IMR-90 (cell line): ENCODE data around the gene AKT3. TPM values are rescaled to one million over a fixed set of nuclear protein-coding genes. Genes with fewer than 3 reads are reported as not detected.

Source experiments
- ATAC-seq: fragments of 200-7000 bp; cut with Tn5 transposase; 2 replicates; pipeline ENCODE4 v1.9.1; 2020; ENCODE audit warnings: low read depth, mild to moderate bottlenecking, moderate library complexity
- BruUV-seq: library from RNA; stranded (reverse); fragments of 400-500 nt; replicated peaks from 2 replicates; lab custom pipeline; 2021; lab: Mats Ljungman, UMichigan
- CTCF ChIA-PET: fragments of 300-600 bp; formaldehyde crosslinking; extraction: SDS; loops from one replicate; lab custom pipeline; 2021; ENCODE audit warnings: antibody characterized with exemption; lab: Yijun Ruan, JAX
- POLR2A ChIA-PET: fragments of 300-600 bp; sonication (Branson Sonifier 250); formaldehyde crosslinking; loops from one replicate; lab custom pipeline; 2022; ENCODE audit warnings: antibody characterized with exemption; ENCODE audit not compliant: unreplicated experiment; lab: Charles Lee
- DNase-seq: peaks from one replicate; pipeline ENCODE4 v3.0.0; 2013
- H2AFZ ChIP-seq: replicated peaks from 2 replicates; pipeline ENCODE3; 2013; ENCODE audit warnings: low read length, mild to moderate bottlenecking; ENCODE audit not compliant: poor library complexity
- H2AK5ac ChIP-seq: 2 replicates; pipeline ENCODE4 v1.6.1; 2013; ENCODE audit warnings: low read depth, low read length, inconsistent platforms
- H2AK9ac ChIP-seq: replicated peaks from 2 replicates; pipeline ENCODE3; 2013; ENCODE audit warnings: mild to moderate bottlenecking, low read depth, low read length, moderate library complexity; ENCODE audit not compliant: poor library complexity
- H2BK120ac ChIP-seq: 2 replicates; pipeline ENCODE4 v1.6.1; 2013; ENCODE audit warnings: low read depth, low read length, inconsistent platforms
- H2BK15ac ChIP-seq: 3 replicates; pipeline ENCODE4 v1.6.1; 2013; ENCODE audit warnings: low read depth, low read length, inconsistent platforms
- H2BK20ac ChIP-seq: 2 replicates; pipeline ENCODE4 v1.6.1; 2013; ENCODE audit warnings: low read depth, mild to moderate bottlenecking, inconsistent platforms, low read length, moderate library complexity
- H2BK5ac ChIP-seq: 2 replicates; pipeline ENCODE4 v1.6.1; 2013; ENCODE audit warnings: mild to moderate bottlenecking, low read depth, low read length, inconsistent platforms; ENCODE audit not compliant: poor library complexity, severe bottlenecking
- H3K14ac ChIP-seq: replicated peaks from 2 replicates; pipeline ENCODE4 v1.6.1; 2013; ENCODE audit warnings: low read depth, low read length, inconsistent platforms
- H3K18ac ChIP-seq: 2 replicates; pipeline ENCODE4 v1.6.1; 2013; ENCODE audit warnings: low read depth, low read length, control low read depth
- H3K23ac ChIP-seq: 2 replicates; pipeline ENCODE4 v1.6.1; 2013; ENCODE audit warnings: low read depth, low read length, inconsistent platforms
- H3K27ac ChIP-seq: 2 replicates; pipeline ENCODE4 v1.5.1; 2013; ENCODE audit warnings: mild to moderate bottlenecking, control low read depth, low read length; ENCODE audit not compliant: insufficient read depth
- H3K27me3 ChIP-seq: 2 replicates; pipeline ENCODE4 v1.6.1; 2013; ENCODE audit warnings: low read length; ENCODE audit not compliant: control insufficient read depth, insufficient read depth
- H3K36me3 ChIP-seq: 2 replicates; pipeline ENCODE4 v1.6.1; 2013; ENCODE audit warnings: low read length, mixed read lengths; ENCODE audit not compliant: control insufficient read depth, insufficient read depth
- H3K4ac ChIP-seq: 2 replicates; pipeline ENCODE4 v1.6.1; 2013; ENCODE audit warnings: low read depth, low read length, inconsistent platforms
- H3K4me1 ChIP-seq: 2 replicates; pipeline ENCODE4 v1.6.1; 2013; ENCODE audit warnings: low read length, mixed read lengths; ENCODE audit not compliant: control insufficient read depth, insufficient read depth
- H3K4me2 ChIP-seq: 2 replicates; pipeline ENCODE4 v1.6.1; 2013; ENCODE audit warnings: low read depth, mild to moderate bottlenecking, control low read depth, low read length, moderate library complexity
- H3K4me3 ChIP-seq: 2 replicates; pipeline ENCODE4 v1.5.1; 2013; ENCODE audit warnings: low read depth, mild to moderate bottlenecking, control low read depth, low read length, moderate library complexity; ENCODE audit not compliant: insufficient read depth
- H3K56ac ChIP-seq: 2 replicates; pipeline ENCODE4 v1.6.1; 2013; ENCODE audit warnings: low read length, inconsistent platforms; ENCODE audit not compliant: insufficient read depth; ENCODE audit errors: extremely low read depth
- H3K79me1 ChIP-seq, 2 experiments: 2 replicates each; pipeline ENCODE4 v1.6.1; 2013; ENCODE audit warnings: low read length in 2 of 2, inconsistent platforms in 1 of 2, low read depth in 1 of 2
- H3K9ac ChIP-seq: 2 replicates; pipeline ENCODE4 v1.6.1; 2013; ENCODE audit warnings: low read depth, low read length, control low read depth
- H3K9me1 ChIP-seq: 2 replicates; pipeline ENCODE4 v1.6.1; 2013; ENCODE audit warnings: low read length, inconsistent platforms; ENCODE audit not compliant: insufficient read depth
- H3K9me3 ChIP-seq: 2 replicates; pipeline ENCODE4 v1.6.1; 2013; ENCODE audit warnings: low read length; ENCODE audit not compliant: control insufficient read depth, insufficient read depth
- H4K20me1 ChIP-seq: 2 replicates; pipeline ENCODE4 v1.6.1; 2013; ENCODE audit warnings: low read length, inconsistent platforms; ENCODE audit not compliant: insufficient read depth
- H4K5ac ChIP-seq: 2 replicates; pipeline ENCODE4 v1.6.1; 2013; ENCODE audit warnings: mild to moderate bottlenecking, low read depth, low read length, control low read depth
- H4K8ac ChIP-seq, 2 experiments: 2 replicates each; pipeline ENCODE4 v1.6.1; 2013; ENCODE audit warnings: low read depth in 2 of 2, low read length in 2 of 2, control low read depth in 1 of 2, inconsistent platforms in 1 of 2
- H4K91ac ChIP-seq: 2 replicates; pipeline ENCODE4 v1.6.1; 2013; ENCODE audit warnings: low read depth, low read length, inconsistent platforms; ENCODE audit not compliant: insufficient read depth
- CEBPB ChIP-seq: IDR thresholded peaks from 2 replicates; pipeline ENCODE4 v1.6.1; 2012; ENCODE audit warnings: low read depth, low read length, improper control_type of control experiment
- RFX5 ChIP-seq: IDR thresholded peaks from 2 replicates; pipeline ENCODE4 v1.8.0; 2012; ENCODE audit warnings: low read depth, mild to moderate bottlenecking, low read length, moderate library complexity
- WGBS, 2 experiments: methylation state at CpG; one replicate each; pipeline versions ENCODE4 v1.1.5 to v1.1.7; 2013; ENCODE audit warnings: missing lambda C conversion rate in 2 of 2; ENCODE audit not compliant: insufficient read length in 1 of 2; ENCODE audit errors: extremely low coverage in 2 of 2; 5-methylcytosine and 5-hydroxymethylcytosine counted together
- dilution Hi-C: fragments of 300-500 bp; cut with HindIII; formaldehyde crosslinking; loops from one replicate; pipeline ENCODE4 v1.14.3; 2018; ENCODE audit warnings: low sequenced_read_pairs; ENCODE audit not compliant: unreplicated experiment
- in situ Hi-C: fragments of 300-500 bp; cut with MboI; formaldehyde crosslinking; loops from 3 replicates; pipeline ENCODE4 v1.14.3; 2019; ENCODE audit warnings: low sequenced_read_pairs, inconsistent platforms, mixed read lengths
- intact Hi-C: fragments of 100-400 bp; cut with micrococcal nuclease; formaldehyde crosslinking; loops from 2 replicates; pipeline ENCODE4 v1.10.0; 2022
- polyA plus RNA-seq, 3 experiments: library from polyadenylated mRNA; depleted of rRNA; stranded (reverse); fragments of >200 nt; gene quantifications; 2 replicates each; pipeline ENCODE4 v1.2.3, GENCODE V29; 2012; ENCODE audit warnings: low replicate concordance in 1 of 3
- total RNA-seq: library from RNA; depleted of rRNA; stranded (reverse); fragments of >200 nt; gene quantifications from 2 replicates; pipeline ENCODE4 v1.2.3, GENCODE V29; 2012

AKT3 gene
- total and polyA plus RNA-seq, 2 of the 4 experiments (the other 2 are of a cell fraction), result 15.2 to 19.4 TPM

- no peak overlapping the region for H3K9ac ChIP-seq
- H2BK20ac ChIP-seq, result no peak overlapping the region
- dilution Hi-C loops (no loop called here), in situ Hi-C loops (loop anchor here (25.0 kb wide), 1 partner anchor 528 kb away; no protein-coding TSS in a partner anchor), intact Hi-C loops (no loop called here)
- CTCF ChIA-PET, result no interaction called here
- no peak overlapping the region for H3K18ac ChIP-seq
- no CpG with 5 or more reads among the region's 2 CpGs for WGBS, 2 experiments
- H3K9me3 ChIP-seq, result no peaks in the 10 kb centered on the region
- H3K36me3 ChIP-seq, result peaks cover 10% of the 10 kb centered on the region
- no peak overlapping the region for H3K4me3 ChIP-seq
- H3K4ac ChIP-seq, result no peak overlapping the region
- H3K9me1 ChIP-seq, result 0 out of 2 replicates have a peak, but pooled peaks cover 3% of the 10 kb centered on the region
- H3K4me2 ChIP-seq, result no peak overlapping the region
- H3K27ac ChIP-seq, result no peak overlapping the region
- no peak overlapping the region for H2AFZ ChIP-seq
- peak; percentile 17 for DNase-seq
- H2BK120ac ChIP-seq, result no peak overlapping the region
- no peaks in the 10 kb centered on the region; the same call in 1 of the 2 replicates for H3K4me1 ChIP-seq
- H4K91ac ChIP-seq, result no peak overlapping the region
- H4K8ac ChIP-seq, result no peak overlapping the region
- no peak overlapping the region for H2BK15ac ChIP-seq
- no peaks in the 10 kb centered on the region for H3K27me3 ChIP-seq
- no peak overlapping the region for H2AK9ac ChIP-seq
- peaks cover 3% of the 10 kb centered on the region for H4K20me1 ChIP-seq
- no peak overlapping the region for H3K14ac ChIP-seq
- peaks cover 21 to 51% of the 10 kb centered on the region in 2 experiments for H3K79me1 ChIP-seq
- ATAC-seq, result peak; percentile 40; the same call in 1 of the 2 replicates
- POLR2A ChIA-PET, result no interaction called here
- no peak overlapping the region for H3K56ac ChIP-seq
- H3K23ac ChIP-seq, result no peak overlapping the region
- no peak for TF ChIP-seq RFX5
- peak; percentile 73 for TF ChIP-seq CEBPB
- H2BK5ac ChIP-seq, result peak overlapping the region; percentile 38
- BruUV-seq, result no TSS peak
- no peak overlapping the region for H4K5ac ChIP-seq
- no peak overlapping the region for H2AK5ac ChIP-seq
Observed at GRCh38 chr1:243734308-243734695, 115.7 kb downstream of the AKT3 start.
